Measurements from ENCODE around the gene AMDHD2.
A peak's percentile ranks its signal among the peaks of the same experiment; 100 is the strongest.

Gene AMDHD2

DNA sequence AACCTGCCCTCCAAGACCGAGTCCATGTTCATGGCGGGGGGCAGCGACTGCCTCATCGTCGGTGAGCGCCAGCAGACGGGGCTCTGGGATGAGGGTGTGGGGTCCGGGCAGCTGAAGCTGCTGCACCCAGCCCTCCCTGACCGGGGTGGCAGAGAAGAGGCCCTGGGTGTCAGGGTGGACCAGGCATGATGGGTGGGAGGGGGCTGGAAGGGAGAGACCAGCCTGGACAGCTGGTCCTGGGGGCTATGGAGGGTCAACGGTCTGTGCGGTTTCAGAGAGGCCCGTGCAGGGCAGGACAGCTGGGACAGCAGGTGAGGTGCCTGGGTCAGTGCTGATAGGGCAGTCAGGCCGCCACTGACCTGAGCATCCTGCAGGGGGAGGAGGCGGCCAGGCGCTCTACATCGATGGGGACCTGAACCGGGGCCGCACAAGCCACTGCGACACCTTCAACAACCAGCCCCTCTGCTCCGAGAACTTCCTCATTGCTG, 19.7 kb upstream of the AMDHD2 start:
- DNase-seq: no peak

DNA sequence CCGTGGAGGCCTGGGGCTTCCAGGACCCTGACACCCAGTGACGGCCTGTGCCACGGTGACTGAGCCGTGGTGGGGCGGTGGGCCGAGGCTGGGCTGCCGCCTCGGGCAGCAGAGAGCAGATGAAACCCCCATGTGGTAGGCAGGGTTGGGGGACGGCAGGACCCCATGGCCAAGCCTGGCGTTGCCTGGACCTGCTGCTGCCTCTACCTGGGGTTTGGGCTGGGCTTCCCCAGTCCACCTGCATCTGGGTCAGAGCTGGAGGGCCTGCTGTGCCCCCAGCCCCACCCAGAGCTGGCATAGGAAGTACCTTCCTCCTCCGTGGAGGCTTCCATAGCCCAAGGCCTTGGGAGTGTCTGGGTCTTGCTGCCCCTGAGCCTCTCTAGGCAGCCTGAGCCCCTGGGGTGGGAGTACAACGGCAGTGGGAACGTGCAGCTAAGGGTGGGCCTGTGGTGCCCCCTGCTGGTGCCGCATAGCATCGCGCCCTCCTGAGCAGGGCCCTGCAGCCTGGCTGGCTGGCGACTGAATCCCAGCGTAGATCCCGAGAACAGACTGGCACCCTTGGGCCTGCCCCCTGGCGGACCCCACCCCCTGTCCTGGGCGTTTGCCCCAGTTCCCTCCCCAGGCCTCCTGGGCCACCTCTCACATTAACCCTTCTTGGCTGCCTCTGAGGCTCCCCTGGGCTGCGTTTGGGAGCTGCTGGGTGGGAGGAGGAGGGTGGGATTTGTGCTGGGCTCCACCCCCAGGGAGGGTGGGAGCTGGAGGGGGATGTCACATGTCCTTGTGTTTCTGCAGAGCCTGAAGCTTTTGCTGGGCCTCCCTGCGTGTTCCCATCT, 19.0 kb upstream of the AMDHD2 start:
- peak; percentile 87 for DNase-seq

DNA sequence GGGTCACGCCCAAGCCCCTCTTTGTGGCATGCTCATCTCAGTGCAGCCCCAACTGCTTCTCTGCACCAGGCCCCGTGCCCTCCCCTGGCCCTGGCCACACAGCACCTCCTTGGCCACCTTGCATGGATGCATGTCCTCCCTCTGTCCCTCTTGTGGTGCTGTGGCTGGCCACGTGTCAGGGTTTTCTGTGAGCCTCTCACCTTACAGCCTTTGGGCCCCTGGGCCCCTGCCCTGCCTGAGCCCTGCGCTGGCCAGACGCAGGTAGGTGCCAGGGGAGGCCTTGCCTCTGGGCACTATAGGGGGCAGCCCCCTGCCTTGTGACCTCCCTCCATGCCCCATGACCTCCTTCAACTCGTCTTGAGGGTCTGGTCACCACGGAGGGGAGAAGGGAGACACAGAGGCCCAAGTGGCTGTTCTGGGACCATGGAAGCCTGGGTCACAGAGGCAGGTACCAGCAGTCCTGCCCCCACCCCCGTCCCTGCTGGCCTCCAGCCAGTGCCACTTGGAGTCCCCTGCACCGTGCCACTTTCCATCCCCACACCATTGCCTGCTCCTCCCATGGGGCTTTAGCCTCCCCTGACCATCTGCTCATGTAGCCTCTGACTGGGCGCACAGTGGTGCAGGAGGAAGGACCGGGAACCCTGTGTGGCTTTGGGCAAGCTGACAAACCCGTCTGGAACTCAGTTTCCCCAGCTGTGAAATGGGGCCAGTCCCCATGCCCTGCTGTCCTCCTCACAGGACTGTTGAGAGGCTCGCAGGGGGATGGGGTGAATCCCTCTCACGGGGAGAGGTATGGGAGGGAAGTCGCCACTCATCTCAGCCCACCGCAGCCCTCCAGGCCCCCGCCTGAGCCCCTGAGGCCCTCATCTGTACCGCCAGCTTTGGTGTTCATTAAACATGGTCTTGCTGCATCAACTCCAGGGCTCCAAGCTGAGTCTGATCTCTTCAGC, 17.9 kb upstream of the AMDHD2 start:
- no peak for DNase-seq

DNA sequence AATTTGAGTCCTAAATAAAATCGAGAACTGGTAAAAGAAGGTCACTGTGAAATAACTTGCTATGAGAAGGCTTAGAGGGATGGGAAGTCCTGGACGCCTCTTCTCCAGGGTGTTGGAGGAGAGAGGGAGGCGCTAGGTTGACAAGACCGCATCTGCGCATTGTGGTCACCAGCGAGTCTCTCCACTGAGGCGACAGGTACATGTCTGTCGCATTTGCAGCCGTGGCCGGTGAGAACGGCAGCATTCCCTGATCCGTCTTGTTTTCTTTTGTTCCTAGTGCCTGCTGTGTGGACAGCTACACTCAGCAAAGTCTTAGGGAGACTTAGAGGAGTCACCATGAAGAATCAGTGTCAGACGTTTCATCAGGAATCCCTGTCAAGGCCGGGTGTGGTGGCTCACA, 14.5 kb upstream of the AMDHD2 start:
- DNase-seq: no peak

DNA sequence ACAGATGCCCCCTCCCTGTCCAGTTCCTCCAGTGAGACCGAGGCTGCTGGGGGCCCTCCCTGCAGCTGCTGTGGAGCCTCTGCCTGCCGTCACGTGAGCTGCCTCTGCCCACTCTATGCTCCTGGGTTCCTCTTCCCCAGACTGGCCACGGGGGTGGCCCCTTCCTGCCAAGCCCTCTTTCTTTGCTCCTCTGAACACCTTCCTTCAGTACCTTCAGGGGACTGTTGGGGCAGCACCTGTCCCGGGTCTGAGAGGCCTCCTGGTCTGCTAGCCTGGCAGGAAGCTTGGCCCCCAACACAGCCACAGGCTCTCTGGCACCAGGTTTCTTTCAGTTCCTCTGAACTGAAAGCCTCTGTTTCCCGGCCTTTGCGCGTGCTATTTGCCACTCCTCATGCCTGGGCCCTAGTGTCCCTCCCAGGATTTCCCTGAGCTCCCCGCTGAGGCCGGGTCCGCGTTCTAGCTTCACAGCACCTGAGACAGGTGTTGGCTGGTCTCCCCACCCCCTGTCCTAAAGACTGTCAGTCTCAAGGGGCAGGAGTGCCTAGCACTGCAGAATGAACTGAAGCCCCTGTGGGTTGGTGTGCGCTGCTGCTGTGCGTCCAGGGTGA, 13.0 kb upstream of the AMDHD2 start:
- DNase-seq: no peak

DNA sequence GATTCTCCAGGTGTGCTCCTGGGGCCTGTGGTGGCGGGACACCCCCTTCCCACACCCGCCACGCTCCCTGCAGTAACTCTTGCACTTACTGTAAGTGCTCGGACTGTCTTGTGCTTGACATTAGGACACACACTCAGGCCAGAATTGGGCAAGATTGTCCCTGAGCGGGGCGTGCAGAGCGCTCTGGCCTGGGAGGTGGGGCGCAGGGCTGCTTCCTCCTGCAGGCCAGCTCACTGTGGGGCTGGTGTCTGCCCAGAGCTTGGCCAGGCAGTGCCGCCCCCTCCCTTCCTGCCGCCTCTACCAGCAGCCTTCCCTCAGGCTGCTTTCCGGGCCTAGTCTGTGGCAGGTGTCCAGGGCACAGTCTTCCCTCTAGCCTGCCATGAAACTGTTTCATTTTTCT, 12.5 kb upstream of the AMDHD2 start:
- no peak for DNase-seq

DNA sequence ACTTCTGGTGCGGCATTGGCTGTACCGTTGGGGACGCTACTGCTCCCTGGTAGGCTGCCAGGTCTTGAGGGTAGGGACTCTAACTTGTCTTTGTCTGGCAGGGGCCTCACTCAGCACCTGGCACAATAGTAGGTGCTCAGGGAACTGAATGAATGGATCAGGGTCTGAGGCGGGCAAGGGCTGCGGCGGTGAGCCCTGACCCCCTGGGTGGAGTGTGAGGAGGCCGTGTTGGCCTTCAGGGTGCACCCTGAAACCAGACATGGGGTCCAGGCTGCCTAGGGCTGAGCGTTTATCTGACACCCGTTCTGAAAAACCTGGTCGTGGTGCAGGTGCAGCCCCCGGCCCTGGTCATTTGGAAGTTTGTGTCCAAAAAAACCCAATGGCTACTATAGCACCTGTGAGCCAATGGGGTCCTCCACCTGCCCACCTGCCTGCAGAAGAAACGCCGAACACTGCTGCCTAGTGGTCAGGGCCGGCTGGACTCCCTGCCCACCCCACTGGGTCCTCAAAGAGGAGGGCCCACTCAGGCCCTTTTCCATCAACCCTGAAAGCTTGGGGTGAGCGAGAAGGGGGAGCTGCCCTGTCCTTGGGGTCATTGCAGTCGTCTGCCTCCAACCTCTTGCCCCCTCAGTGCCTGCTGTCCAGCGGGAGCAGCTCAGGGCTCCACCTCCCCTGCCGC, 11.3 kb upstream of the AMDHD2 start:
- DNase-seq: no peak

DNA sequence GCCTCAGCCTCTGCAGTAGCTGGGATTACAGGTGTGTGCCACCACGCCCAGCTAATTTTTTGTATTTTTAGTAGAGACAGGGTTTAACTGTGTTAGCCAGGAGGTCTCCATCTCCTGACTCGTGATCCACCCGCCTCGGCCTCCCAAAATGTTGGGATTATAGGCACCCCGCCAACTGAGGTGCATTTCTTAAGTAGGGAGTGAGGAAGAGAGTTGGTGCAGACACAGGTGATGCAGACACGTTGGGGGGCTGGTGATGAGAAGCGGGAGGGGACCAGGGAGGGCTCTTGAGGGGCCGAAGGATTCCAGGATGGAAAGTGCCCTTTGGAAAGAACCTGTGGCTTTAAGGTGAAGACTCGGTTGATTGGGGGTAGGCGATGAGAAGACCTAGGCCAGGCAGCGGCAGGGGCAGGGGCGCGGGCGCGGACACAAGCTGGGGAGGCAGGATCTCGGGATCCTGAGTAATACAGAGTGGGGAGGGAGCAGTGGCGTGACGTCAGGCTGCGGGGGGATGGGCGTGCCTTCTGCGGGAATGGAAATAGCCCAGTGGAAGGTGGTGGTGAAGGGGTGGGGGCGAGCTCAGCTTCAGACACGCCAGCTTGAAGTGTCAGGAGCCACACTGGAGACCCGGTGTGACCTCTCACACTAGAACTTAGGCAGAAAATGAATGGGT, 8.9 kb upstream of the AMDHD2 start:
- no peak for DNase-seq

DNA sequence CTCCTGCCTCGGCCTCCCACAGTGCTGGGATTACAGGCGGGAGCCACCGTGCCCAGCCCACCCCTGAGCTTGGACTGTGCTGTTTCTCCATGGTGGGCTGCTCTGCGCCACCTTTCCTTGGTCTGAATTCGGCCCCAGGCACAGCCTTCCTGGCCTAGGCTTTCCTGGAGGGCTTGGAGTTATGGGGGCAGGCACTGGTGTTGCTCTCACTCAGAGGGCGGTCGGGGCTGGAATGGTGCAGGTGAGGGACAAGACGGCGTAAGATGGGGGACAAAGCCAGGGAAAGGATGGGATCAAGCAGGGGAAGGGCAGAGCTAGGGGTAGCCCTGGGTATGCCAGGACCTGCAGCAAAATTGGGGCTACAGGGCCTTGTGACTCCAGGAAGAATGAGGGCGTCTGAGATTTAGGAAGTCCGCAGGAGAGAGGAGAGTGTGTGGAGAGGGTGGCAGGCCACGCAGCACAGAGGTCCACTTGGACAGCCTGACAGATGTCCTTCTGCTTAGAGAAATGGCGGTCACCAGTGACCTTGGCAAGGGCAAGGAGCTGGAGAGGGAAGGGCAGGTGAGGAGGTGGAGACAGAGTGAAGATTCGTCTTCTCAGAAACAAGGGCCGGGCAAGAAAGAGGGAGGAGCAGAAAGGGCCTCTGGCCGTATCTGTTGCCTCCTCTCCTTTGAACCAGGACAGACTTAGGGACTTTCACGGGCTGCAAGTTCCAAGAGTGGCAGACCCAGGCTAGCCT, 8.0 kb upstream of the AMDHD2 start:
- DNase-seq: no peak

DNA sequence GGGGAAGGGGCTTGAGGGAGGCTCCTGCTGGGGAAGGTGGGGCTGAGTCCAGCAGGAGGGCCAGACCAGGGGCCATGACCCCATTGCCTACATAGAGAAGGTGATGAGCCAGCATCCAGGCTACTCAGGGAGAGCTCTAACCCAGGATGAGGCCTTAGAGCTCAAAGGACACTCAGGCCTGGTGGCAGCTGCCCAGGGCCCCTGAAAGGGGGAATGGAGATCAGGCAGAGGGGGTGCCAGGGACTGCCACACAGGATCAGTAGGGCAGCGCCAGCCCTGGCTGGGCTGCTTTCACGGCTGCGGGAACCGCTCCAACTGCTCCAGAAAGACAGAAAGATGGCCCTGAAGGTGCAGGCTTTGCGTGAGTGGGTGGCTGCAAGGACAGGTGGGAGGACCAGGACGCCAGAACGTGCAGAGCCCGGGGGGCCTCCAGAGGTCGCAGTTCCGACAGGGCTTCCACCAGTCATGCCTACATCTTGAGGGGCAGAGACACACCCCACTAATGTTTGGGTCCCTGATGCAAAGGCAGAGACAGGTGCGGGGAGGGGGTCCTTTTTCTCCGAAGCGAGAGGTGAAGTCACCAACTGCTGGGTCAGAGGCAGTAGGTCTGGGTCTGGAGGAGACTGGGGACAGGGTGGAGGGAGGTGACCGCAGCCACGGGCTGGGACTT, 7.3 kb upstream of the AMDHD2 start:
- peak; percentile 58 for DNase-seq

DNA sequence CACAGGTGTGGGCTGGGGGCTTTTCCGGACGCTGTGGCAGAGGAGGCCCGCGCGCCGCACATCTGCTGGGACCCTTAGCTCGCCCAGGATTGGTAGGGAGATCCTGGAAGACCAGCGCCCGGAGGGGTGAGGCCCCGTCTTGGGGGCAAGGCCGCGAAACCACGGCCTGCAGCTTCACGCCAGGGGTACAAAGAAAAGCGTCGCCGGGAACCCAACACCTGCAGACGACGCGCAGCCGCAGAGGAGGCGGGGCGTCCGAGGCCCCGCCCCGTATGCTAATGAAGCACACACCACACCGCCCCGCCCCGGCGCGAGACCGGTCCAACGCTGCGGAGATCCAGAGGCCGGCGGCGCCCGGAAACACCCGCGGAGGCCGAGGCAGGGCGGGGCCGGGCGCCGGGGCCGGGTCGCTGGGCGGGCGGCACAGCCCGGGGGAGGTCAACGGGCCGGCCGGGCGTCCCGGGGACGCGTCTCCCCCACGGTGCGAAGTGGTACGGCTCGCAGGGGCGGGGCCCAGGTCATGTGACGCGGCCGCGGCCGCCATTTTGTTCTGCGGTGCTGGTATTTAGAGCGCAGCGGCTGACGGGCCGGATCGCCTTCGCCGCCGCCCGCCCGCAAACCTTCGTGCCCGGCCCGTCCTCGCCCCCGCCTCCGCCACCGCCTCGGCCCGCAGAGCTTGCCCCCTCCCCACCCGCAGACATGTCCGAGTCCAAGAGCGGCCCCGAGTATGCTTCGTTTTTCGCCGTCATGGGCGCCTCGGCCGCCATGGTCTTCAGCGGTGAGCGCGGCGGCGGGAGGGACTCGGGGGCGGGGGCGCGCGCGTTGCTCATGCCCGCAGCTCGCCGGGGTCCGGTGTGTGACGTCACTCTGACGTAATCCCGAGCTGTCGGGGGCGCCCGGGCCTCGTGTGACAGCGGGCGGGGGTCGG, 6.5 kb upstream of the AMDHD2 start, which contains the start of gene ATP6V0C:
ATP6V0C (plus strand) TSS at position 548 of the 928 bp plus-strand sequence; CDS start at position 700, 152 bp downstream.
- peak; percentile 94 for DNase-seq

DNA sequence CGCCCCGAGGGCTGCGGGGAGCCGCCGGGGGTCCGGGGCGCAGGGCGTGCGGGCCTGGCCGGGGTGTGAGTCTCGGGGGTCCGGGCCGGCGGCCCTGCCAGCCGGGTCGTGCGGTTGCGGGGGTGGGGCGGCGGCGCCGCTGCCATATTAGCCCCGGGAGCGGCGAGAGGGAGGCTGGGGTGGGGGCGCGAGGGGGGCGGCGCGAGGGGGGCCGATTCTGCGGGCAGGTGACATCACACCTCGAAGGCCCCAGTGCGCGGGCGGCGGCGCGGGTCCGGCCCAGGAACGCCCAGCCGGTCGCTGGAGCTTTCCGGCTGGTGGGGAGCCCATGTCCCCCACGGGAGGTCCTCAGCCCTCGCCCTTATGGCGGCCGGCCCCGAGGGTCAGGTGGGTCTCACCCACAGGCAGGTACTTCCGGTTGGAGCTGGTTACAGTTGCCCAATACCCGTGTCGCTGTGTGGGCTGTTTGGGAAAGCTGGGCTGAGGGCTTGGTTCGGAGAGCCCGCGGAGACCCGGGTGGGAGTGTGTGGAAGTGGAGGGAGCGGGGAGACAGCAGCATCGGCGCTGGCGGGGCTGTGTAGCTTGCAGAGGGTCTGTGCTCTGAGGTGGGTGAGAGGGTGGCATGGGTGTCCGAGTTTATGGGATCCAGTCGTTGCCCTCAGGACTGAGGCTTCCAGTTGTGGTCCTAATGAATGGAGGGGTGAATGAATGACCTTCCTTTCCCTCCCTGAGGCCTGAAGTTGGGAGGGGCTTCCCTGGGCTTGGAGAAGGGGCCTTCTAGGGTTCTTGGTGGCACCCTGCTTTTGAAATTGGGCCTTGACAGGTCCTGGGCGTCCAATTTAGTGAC, 5.6 kb upstream of the AMDHD2 start:
- no peak for DNase-seq

DNA sequence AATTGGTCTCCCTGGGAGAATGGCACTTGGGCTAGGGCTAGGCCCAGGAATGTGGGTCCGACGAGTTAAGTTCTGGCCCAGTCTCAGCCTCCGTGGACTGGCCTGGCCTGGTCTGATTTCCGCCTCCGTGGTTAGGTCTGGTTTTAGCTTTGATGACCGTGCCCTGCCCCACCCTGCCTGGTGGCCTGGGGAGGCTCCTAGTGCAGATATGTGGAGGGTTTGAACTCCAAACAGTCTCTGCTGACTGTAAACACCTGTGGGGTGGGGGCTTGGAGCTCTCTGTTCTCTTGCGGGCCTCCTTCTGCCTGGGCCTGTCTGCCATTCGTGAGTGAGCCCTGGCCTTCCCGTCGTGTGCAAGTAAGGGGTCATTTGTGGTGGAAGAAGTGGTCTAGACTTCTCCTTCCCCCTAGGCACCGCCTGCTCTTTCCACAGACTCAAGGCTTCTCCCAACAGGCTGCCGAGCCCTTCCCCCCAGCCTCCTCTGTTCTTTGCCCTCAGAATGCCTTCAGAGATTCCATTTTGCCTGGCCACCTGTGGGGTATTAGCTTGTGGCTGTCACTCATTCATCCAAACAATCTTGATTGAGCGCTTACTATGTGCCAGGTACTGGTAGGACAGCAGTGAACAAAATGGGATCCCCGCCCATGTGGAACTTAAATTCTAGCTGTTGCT, 4.9 kb upstream of the AMDHD2 start:
- DNase-seq: no peak

DNA sequence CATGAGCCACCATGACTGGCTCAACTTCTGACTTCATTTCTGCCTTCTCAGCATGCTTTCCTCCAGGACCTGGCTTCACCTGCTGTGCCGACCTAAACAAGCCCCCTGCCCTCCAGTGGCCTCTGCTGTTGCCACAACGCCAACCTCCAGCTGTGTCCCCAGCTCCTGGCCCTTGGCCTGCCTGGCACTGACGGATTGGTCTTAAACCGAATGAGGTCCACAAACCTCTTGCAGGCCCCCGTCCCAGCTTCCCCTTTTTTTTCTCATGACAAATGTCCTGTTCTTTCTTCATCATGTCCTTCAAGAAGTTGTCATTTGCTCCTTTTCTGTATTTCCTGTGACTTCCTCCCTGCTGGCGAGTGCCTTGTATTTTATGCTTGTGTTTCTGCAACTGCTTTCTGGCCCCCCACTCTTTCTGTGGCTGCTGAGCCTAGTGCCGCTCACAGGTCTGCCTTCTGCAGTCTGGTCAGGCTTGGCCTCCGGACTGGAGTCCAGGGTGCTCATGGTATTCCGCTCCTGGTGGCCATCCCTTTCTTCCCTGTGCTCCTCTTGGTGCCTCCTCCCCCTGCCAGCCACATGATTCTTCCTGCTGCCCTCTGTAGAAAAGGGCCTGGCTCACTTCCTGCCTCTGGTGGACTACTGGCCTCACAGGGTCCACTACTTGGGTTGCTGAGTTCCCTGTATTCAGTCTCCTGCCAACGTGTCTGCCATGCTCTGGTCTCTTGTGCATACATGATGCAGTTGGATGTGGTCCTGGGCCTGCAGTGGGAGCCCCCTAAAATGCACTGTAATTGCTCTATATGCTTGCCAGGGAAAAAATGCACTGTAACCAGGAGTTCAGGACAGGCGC, 3.6 kb upstream of the AMDHD2 start:
- no peak for DNase-seq

DNA sequence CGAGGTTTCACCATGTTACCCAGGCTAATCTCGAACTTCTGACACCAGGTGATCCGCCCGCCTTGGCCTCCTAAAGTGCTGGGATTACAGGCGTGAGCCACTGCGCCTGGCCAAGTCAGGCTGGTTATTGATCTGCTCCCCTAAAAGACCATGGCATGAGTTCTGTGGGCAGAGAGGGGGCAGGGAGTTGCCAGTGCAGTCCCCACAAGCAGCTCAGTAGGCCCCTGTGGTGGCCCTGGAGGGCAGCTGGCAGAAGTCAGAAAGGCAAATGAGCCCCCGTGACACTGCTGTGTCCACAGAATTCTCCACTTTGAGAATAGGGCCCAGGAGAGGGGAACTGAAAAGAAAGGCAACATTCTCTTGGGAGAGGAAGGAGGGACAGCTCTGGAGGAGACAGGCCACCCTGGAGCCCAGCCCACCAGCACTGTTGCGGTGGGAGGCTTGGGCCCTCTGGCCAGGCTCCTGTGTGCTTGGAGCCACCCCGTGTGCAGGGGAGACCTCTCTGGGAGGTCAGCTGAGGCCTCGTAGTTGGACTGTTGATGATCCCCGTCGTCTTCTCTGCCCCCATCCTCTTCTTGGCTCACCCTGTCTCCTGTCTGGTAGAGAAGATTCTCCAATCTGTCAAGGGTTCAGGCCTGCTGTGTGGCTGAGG, 2.1 kb upstream of the AMDHD2 start:
- no peak for DNase-seq
